Upper lobe of right lung (tissue), 1 donor: Measurements from ENCODE around the gene KIAA1217. TPM values are rescaled to one million over a fixed set of nuclear protein-coding genes. Genes with fewer than 3 reads are reported as not detected.

Experiments used
- ATAC-seq: fragments of 200-7000 bp; cut with Tn5 transposase; one replicate; pipeline ENCODE4 v1.9.1; 2020; ENCODE audit warnings: mild to moderate bottlenecking, moderate library complexity
- DNase-seq: peaks from one replicate; pipeline ENCODE4 v3.0.0-alpha.2; 2020
- H3K27ac ChIP-seq: fragments of 200-600 bp; one replicate; pipeline ENCODE4 v1.8.0; 2022
- H3K27me3 ChIP-seq: fragments of 200-600 bp; one replicate; pipeline ENCODE4 v1.8.0; 2022; ENCODE audit warnings: mild to moderate bottlenecking
- H3K36me3 ChIP-seq: fragments of 200-600 bp; one replicate; pipeline ENCODE4 v1.8.0; 2022
- H3K4me1 ChIP-seq: fragments of 200-600 bp; one replicate; pipeline ENCODE4 v1.8.0; 2022
- H3K4me3 ChIP-seq: fragments of 200-600 bp; one replicate; pipeline ENCODE4 v1.8.0; 2022; ENCODE audit warnings: mild to moderate bottlenecking
- H3K9me3 ChIP-seq: fragments of 200-600 bp; one replicate; pipeline ENCODE4 v1.8.0; 2022
- intact Hi-C: fragments of 100-400 bp; cut with DNase I; formaldehyde crosslinking; loops from one replicate; pipeline ENCODE4 v1.11.0; 2022
- long read RNA-seq: library from polyadenylated mRNA; unstranded; transcript quantifications from one replicate; pipeline ENCODE4 v2.0.0, GENCODE V29; 2021
- total RNA-seq: library from RNA; stranded (reverse); fragmentation: NEBNext Ultra II Directional; extraction: Animal tissue kit (Norgen Biotek cat#: 25700); gene quantifications from one replicate; pipeline ENCODE4 v1.2.1, GENCODE V29; 2021
- TF ChIP-seq, protein P1 (sequence below): fragments of 200-600 bp; IDR thresholded peaks from one replicate; pipeline ENCODE4 v1.8.0; 2022; ENCODE audit warnings: antibody characterized with exemption
- donor health status: DM: no; HTN: yes; CAD: no; lungs with severe emphysema.

The KIAA1217 gene, protein sequence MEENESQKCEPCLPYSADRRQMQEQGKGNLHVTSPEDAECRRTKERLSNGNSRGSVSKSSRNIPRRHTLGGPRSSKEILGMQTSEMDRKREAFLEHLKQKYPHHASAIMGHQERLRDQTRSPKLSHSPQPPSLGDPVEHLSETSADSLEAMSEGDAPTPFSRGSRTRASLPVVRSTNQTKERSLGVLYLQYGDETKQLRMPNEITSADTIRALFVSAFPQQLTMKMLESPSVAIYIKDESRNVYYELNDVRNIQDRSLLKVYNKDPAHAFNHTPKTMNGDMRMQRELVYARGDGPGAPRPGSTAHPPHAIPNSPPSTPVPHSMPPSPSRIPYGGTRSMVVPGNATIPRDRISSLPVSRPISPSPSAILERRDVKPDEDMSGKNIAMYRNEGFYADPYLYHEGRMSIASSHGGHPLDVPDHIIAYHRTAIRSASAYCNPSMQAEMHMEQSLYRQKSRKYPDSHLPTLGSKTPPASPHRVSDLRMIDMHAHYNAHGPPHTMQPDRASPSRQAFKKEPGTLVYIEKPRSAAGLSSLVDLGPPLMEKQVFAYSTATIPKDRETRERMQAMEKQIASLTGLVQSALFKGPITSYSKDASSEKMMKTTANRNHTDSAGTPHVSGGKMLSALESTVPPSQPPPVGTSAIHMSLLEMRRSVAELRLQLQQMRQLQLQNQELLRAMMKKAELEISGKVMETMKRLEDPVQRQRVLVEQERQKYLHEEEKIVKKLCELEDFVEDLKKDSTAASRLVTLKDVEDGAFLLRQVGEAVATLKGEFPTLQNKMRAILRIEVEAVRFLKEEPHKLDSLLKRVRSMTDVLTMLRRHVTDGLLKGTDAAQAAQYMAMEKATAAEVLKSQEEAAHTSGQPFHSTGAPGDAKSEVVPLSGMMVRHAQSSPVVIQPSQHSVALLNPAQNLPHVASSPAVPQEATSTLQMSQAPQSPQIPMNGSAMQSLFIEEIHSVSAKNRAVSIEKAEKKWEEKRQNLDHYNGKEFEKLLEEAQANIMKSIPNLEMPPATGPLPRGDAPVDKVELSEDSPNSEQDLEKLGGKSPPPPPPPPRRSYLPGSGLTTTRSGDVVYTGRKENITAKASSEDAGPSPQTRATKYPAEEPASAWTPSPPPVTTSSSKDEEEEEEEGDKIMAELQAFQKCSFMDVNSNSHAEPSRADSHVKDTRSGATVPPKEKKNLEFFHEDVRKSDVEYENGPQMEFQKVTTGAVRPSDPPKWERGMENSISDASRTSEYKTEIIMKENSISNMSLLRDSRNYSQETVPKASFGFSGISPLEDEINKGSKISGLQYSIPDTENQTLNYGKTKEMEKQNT (N-terminal part only)
- 23.5 TPM for total RNA-seq
- long read RNA-seq, partial matches to known transcripts = 4 of 8 reads
- long read RNA-seq, other reads (novel, unspliced or antisense) = 4 of 8 reads

DNA sequence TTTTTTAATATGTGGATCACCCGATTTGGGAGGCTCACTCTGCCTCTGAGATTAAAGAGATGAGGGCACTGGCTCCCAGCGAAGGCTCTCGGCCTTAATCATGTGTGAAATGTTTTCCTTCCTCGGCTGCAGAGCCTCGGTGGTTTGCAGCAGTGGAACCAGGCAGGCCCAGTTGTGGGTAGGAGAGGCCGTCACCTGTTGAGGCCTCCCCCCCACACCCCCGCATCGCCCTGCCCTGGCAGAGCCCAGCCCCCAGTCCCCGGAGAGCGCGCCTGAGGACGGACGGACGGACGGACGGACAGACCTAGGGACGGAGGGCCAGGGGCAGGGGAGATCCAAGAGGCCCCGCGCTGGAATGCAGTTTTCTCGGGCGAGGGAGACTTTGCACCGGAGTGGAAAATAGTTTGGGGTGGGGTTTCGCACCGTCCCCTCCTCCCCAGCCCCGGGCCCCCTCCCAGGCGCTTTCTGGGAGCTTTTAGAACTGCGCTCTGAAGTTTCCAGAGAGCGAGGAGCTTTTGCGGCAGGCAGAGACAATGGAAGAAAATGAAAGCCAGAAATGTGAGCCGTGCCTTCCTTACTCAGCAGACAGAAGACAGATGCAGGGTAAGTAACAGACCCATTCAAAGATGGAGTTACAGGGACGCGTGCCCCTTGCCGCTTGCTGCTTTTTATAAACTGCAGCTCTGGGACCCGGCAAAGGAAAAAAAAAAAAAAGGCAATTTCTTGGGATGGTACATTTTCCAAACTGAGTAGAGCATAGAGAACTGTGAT lies at the start of gene KIAA1217:
KIAA1217 (plus strand) TSS at position 478 of the 771 bp plus-strand sequence; CDS start at position 534, 56 bp downstream.
- intact Hi-C loops = no loop called here
- peak; percentile 86 for ATAC-seq
- H3K4me1 ChIP-seq = peaks cover 10% of the 10 kb centered on the region
- DNase-seq = peak; percentile 80
- H3K27ac ChIP-seq = peak within 1 kb of the TSS; percentile 84
- no peaks in the 10 kb centered on the region for H3K9me3 ChIP-seq
- H3K36me3 ChIP-seq = no peaks in the 10 kb centered on the region
- H3K4me3 ChIP-seq = peak within 1 kb of the TSS; percentile 56
- TF ChIP-seq, protein P1, sequence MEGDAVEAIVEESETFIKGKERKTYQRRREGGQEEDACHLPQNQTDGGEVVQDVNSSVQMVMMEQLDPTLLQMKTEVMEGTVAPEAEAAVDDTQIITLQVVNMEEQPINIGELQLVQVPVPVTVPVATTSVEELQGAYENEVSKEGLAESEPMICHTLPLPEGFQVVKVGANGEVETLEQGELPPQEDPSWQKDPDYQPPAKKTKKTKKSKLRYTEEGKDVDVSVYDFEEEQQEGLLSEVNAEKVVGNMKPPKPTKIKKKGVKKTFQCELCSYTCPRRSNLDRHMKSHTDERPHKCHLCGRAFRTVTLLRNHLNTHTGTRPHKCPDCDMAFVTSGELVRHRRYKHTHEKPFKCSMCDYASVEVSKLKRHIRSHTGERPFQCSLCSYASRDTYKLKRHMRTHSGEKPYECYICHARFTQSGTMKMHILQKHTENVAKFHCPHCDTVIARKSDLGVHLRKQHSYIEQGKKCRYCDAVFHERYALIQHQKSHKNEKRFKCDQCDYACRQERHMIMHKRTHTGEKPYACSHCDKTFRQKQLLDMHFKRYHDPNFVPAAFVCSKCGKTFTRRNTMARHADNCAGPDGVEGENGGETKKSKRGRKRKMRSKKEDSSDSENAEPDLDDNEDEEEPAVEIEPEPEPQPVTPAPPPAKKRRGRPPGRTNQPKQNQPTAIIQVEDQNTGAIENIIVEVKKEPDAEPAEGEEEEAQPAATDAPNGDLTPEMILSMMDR = no peak
- no peaks in the 10 kb centered on the region for H3K27me3 ChIP-seq

DNA sequence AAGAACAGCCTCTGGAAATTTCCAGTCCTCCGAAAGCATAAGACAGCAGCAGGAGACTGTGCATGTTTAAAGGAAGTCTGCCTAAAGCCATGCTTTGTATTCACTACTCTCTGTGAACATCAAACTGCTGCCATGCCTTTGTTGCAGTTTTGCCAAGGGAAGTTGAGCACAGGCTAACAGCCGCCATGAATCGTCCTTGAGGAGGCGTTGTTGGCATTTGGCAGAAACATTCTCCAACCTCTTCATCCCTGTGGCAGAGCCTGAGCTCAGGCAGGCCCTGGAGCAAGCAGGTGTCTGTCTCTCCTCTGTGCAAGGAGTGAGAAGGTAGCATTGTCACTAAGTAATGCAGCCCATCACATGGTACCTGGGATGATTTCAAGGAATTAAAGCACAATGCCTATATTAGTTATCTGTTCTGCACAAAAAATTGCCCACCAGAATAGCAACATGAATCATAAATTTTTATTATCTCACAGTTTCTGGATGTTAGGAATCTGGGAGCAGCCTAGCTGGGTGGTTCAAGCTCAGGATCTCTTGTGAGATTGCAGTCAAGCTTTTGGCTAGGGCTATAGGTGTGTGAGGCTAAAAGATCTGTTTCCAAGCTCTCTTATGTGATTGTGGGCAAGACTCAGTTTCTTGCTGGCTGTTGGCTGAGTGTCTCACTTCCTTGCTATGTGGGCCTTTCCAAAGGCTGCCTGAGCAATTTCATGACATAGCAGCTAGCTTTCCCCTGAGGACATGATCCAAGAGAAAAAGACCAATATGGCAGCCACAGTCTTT lies 46.5 kb upstream of the KIAA1217 start:
- ATAC-seq (no peak), DNase-seq (no peak)
- Histone ChIP-seq H3K36me3 (no peaks in the 10 kb centered on the region), H3K27ac (no peak overlapping the region), H3K9me3 (no peaks in the 10 kb centered on the region), H3K27me3 (no peaks in the 10 kb centered on the region), H3K4me1 (no peaks in the 10 kb centered on the region), H3K4me3 (no peak overlapping the region)
- intact Hi-C loops = no loop called here
- TF ChIP-seq, protein P1 = no peak

DNA sequence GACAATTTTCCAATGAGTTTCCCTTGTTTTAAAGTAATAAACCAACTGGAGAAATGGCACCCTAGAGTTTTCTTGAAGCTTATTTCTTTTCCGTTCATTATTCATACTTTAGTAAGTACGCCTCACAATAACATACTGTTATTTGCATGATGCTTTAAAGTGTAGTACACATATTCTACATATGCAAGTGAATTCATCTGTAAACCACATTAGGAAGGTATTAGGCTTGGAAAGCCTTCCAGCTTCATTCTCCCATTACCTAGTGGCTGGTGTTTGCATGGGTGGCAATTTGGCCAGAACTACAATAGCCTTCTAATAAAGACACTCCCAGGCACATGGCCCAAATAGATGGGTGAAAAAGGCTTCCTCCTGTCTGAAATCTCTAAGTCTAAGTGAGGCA lies 45.5 kb upstream of the KIAA1217 start:
- intact Hi-C loops = no loop called here
- DNase-seq = no peak
- no peaks in the 10 kb centered on the region for H3K9me3 ChIP-seq
- H3K4me1 ChIP-seq = no peaks in the 10 kb centered on the region
- no peak for ATAC-seq
- H3K4me3 ChIP-seq = no peak overlapping the region
- H3K27me3 ChIP-seq = no peaks in the 10 kb centered on the region
- H3K27ac ChIP-seq = no peak overlapping the region
- TF ChIP-seq, protein P1 = no peak
- no peaks in the 10 kb centered on the region for H3K36me3 ChIP-seq

DNA sequence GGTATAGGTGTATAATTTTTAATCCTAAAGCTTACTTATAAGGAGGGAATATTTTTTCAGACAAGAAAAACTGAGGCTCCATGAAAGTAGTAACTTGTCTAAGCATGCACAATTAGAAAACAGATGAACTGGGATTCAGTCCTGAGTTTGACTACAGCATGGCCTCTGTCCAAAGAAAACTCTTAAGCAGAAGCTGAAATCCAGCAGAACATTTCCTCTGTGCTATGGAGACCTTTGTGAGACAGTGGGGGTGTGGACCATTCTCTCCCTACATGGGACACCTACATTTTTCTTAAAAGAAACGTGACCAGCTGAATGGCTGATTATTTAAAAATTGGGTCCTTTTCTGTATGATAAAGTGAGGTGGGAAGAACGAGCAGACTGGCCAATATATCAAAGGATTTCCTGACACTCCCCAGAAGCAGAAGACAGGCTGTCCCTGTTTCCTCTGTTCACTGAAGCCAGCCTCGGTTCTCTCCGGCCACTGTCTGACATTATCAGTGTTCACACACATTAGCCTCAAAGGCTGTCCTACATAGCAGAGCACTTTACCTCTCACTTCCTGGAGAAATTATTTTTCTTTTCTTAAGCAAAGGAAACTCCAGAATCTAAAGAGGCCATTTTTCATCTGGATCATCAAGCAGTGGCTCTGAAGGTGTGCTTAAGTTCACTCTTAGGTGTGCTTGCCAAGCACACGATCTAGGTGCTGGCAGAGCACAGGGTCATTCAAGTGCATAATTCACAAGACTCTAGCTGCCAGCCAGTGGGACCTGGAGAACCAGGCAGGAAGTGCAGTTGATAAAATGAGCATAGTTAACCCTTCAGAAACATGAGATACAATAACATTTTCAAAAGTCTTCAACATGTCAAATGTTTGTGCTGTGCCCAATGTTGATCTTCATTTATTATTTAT lies 40.4 kb upstream of the KIAA1217 start:
- intact Hi-C loops = no loop called here
- Histone ChIP-seq H3K27ac (no peak overlapping the region), H3K4me3 (no peak overlapping the region), H3K9me3 (no peaks in the 10 kb centered on the region), H3K4me1 (no peaks in the 10 kb centered on the region), H3K27me3 (no peaks in the 10 kb centered on the region), H3K36me3 (no peaks in the 10 kb centered on the region)
- TF ChIP-seq, protein P1 = no peak
- no peak for DNase-seq
- ATAC-seq = peak; percentile 64
